ENCODE measurements around the gene BPIFB3. TPM values are rescaled to one million over a fixed set of nuclear protein-coding genes. Genes with fewer than 3 reads are reported as not detected.
"Not testable (repeated sequence)": the region's sequence is repeated elsewhere in the genome, so short reads cannot be mapped to it uniquely, and the experiment has no call there.

BPIFB3 gene
- polyA plus RNA-seq, 1 donor from 2014 or later = not detected

DNA sequence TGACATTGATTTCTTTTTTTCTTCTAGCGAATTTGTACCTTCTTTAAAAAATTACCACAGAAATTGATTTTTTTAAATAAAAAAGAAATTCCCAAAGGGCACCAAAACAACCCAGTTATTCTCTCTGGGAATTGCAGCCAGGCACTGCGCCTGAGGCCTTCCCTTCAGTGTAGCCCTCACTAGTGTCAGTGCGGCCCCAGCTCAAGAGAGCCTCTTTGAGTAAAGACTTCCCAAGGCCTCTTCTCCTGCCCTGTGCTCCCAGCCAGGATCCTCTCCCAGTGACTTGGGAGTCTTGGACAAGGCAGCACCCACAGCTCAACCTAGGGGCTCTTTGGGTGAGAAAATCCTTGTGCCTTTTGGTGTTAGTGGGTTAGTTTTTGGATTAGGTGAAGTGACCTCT is 67.2 kb downstream of the BPIFB3 start:
- Histone ChIP-seq H3K36me3 (ENCODE audit: insufficient read depth, low read length) (no peaks in the 10 kb centered on the region), H3K4me3 (ENCODE audit: low read length) (no peak overlapping the region), H3K27ac (ENCODE audit: low read length) (no peak overlapping the region), H3K9me2 (ENCODE audit: insufficient read depth, low read length) (no peaks in the 10 kb centered on the region), H3K27me3 (ENCODE audit: insufficient read depth, low read depth, low read length) (no peaks in the 10 kb centered on the region), H3F3A (ENCODE audit: insufficient read depth, low read length, poor library complexity, severe bottlenecking) (no peaks in the 10 kb centered on the region), H3K4me2 (ENCODE audit: low read length) (no peak overlapping the region), H3K9ac (ENCODE audit: low read length) (no peak overlapping the region), H2AFZ (ENCODE audit: low read depth, low read length) (no peak overlapping the region), H3K79me2 (replicated peaks; ENCODE audit: insufficient read depth, low read length) (no peaks in the 10 kb centered on the region), H4K20me1 (ENCODE audit: insufficient read depth) (no peaks in the 10 kb centered on the region), H3K9me3 (ENCODE audit: low read length) (no peaks in the 10 kb centered on the region)
- TF ChIP-seq, protein P1, sequence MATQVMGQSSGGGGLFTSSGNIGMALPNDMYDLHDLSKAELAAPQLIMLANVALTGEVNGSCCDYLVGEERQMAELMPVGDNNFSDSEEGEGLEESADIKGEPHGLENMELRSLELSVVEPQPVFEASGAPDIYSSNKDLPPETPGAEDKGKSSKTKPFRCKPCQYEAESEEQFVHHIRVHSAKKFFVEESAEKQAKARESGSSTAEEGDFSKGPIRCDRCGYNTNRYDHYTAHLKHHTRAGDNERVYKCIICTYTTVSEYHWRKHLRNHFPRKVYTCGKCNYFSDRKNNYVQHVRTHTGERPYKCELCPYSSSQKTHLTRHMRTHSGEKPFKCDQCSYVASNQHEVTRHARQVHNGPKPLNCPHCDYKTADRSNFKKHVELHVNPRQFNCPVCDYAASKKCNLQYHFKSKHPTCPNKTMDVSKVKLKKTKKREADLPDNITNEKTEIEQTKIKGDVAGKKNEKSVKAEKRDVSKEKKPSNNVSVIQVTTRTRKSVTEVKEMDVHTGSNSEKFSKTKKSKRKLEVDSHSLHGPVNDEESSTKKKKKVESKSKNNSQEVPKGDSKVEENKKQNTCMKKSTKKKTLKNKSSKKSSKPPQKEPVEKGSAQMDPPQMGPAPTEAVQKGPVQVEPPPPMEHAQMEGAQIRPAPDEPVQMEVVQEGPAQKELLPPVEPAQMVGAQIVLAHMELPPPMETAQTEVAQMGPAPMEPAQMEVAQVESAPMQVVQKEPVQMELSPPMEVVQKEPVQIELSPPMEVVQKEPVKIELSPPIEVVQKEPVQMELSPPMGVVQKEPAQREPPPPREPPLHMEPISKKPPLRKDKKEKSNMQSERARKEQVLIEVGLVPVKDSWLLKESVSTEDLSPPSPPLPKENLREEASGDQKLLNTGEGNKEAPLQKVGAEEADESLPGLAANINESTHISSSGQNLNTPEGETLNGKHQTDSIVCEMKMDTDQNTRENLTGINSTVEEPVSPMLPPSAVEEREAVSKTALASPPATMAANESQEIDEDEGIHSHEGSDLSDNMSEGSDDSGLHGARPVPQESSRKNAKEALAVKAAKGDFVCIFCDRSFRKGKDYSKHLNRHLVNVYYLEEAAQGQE (IDR thresholded peaks at IDR 0.05; ENCODE audit: borderline replicate concordance) = no peak
- no peak for TF ChIP-seq MXI1 (conservative IDR thresholded peaks at IDR 0.05; ENCODE audit: poor library complexity, severe bottlenecking)
- no peak for TF ChIP-seq POLR2AphosphoS5 (IDR thresholded peaks at IDR 0.05)
- no peak for TF ChIP-seq EP300 (conservative IDR thresholded peaks at IDR 0.05; ENCODE audit: poor library complexity, severe bottlenecking)
- no peak for TF ChIP-seq SMC3 (conservative IDR thresholded peaks at IDR 0.05; ENCODE audit: poor library complexity)
- TF ChIP-seq EZH2 (IDR thresholded peaks at IDR 0.05; ENCODE audit: borderline replicate concordance, insufficient read depth, low read length, poor library complexity, severe bottlenecking) = no peak
- TF ChIP-seq TAF1 (IDR thresholded peaks at IDR 0.05; ENCODE audit: low read depth) = no peak
- TF ChIP-seq, protein P2, sequence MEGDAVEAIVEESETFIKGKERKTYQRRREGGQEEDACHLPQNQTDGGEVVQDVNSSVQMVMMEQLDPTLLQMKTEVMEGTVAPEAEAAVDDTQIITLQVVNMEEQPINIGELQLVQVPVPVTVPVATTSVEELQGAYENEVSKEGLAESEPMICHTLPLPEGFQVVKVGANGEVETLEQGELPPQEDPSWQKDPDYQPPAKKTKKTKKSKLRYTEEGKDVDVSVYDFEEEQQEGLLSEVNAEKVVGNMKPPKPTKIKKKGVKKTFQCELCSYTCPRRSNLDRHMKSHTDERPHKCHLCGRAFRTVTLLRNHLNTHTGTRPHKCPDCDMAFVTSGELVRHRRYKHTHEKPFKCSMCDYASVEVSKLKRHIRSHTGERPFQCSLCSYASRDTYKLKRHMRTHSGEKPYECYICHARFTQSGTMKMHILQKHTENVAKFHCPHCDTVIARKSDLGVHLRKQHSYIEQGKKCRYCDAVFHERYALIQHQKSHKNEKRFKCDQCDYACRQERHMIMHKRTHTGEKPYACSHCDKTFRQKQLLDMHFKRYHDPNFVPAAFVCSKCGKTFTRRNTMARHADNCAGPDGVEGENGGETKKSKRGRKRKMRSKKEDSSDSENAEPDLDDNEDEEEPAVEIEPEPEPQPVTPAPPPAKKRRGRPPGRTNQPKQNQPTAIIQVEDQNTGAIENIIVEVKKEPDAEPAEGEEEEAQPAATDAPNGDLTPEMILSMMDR (IDR thresholded peaks at IDR 0.05; ENCODE audit: poor library complexity, severe bottlenecking) = no peak
- no peak for TF ChIP-seq RAD21 (conservative IDR thresholded peaks at IDR 0.05)

DNA sequence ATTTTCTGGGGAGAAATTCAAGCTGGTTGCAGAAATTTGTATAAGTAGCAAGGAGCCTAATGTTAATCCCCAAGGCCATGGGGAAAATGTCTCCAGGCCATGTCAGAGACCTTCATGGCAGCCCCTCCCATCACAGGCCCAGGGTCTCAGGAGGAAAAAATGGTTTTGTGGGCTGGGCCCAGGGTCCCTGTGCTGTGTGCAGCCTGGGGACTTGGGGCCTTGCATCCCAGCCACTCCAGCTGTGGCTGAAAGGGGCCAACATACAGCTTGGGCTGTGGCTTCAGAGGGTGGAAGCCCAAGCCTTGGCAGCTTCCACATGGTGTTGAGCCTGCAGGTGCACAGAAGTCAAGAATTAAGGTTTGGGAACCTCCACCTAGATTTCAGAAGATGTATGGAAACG is 68.6 kb downstream of the BPIFB3 start:
- H3K4me2 ChIP-seq (ENCODE audit: low read length); H2AFZ ChIP-seq (ENCODE audit: low read depth, low read length); H3K4me3 ChIP-seq (ENCODE audit: low read length); H3K79me2 ChIP-seq (replicated peaks; ENCODE audit: insufficient read depth, low read length); H3K36me3 ChIP-seq (ENCODE audit: insufficient read depth, low read length); H3F3A ChIP-seq (ENCODE audit: insufficient read depth, low read length, poor library complexity, severe bottlenecking); H3K27ac ChIP-seq (ENCODE audit: low read length); H3K9me3 ChIP-seq (ENCODE audit: low read length); H3K9ac ChIP-seq (ENCODE audit: low read length); H4K20me1 ChIP-seq (ENCODE audit: insufficient read depth); H3K9me2 ChIP-seq (ENCODE audit: insufficient read depth, low read length); H3K27me3 ChIP-seq (ENCODE audit: insufficient read depth, low read depth, low read length): not testable (repeated sequence)

Other genes with a start within 250 kb of the BPIFB3 start
- 209 and 210 TPM in 2 replicates for gene MAPRE1, start 233.9 kb upstream of the BPIFB3 start, polyA plus RNA-seq
- gene EFCAB8, start 195.0 kb upstream of the BPIFB3 start, polyA plus RNA-seq = not detected in 2 replicates
- not detected in 2 replicates for gene SUN5, start 49.5 kb upstream of the BPIFB3 start, polyA plus RNA-seq
- not detected in 2 replicates for gene BPIFB2, start 46.2 kb upstream of the BPIFB3 start, polyA plus RNA-seq
- not detected in 2 replicates for gene BPIFB6, start 22.3 kb upstream of the BPIFB3 start, polyA plus RNA-seq
- gene BPIFB4, start 25.7 kb downstream of the BPIFB3 start, polyA plus RNA-seq = not detected in 2 replicates
- gene BPIFA2, start 114.3 kb downstream of the BPIFB3 start, polyA plus RNA-seq = not detected in 2 replicates
- not detected in 2 replicates for gene BPIFA3, start 163.4 kb downstream of the BPIFB3 start, polyA plus RNA-seq
- gene BPIFA1, start 182.1 kb downstream of the BPIFB3 start, polyA plus RNA-seq = not detected in 2 replicates
- not detected in 2 replicates for gene BPIFB1, start 229.3 kb downstream of the BPIFB3 start, polyA plus RNA-seq

All from neural cell (in vitro differentiated cells).